H9 (cell line): ENCODE measurements around the gene LBX1. TPM values are rescaled to one million over a fixed set of nuclear protein-coding genes. Genes with fewer than 3 reads are reported as not detected.

ENCODE experiments used
- DNase-seq: peaks from one replicate; pipeline ENCODE4 v3.0.0-alpha.2; 2017
- H2AFZ ChIP-seq: one replicate; pipeline ENCODE4 v1.6.1; 2013; ENCODE audit warnings: mild to moderate bottlenecking, low read length, control low read depth, moderate library complexity
- H2AK5ac ChIP-seq: 2 replicates; pipeline ENCODE4 v1.6.1; 2013; ENCODE audit warnings: low read length, control low read depth, mixed read lengths; ENCODE audit not compliant: insufficient read length
- H2BK120ac ChIP-seq: one replicate; pipeline ENCODE4 v1.6.1; 2013; ENCODE audit warnings: low read depth, mild to moderate bottlenecking, low read length, control low read depth, inconsistent platforms; ENCODE audit not compliant: poor library complexity, severe bottlenecking
- H2BK12ac ChIP-seq: 2 replicates; pipeline ENCODE4 v1.6.1; 2013; ENCODE audit warnings: low read length, control low read depth, mixed read lengths, low read depth; ENCODE audit not compliant: insufficient read length
- H2BK15ac ChIP-seq: 2 replicates; pipeline ENCODE4 v1.6.1; 2013; ENCODE audit warnings: low read depth, low read length, control low read depth
- H2BK20ac ChIP-seq: one replicate; pipeline ENCODE4 v1.6.1; 2013; ENCODE audit warnings: low read depth, mild to moderate bottlenecking, low read length, control low read depth, inconsistent platforms; ENCODE audit not compliant: poor library complexity, severe bottlenecking
- H2BK5ac ChIP-seq: 2 replicates; pipeline ENCODE4 v1.6.1; 2013; ENCODE audit warnings: low read length, control low read depth, mixed read lengths; ENCODE audit not compliant: insufficient read length
- H3K14ac ChIP-seq: 2 replicates; pipeline ENCODE4 v1.6.1; 2013; ENCODE audit warnings: low read length, control low read depth; ENCODE audit not compliant: insufficient read depth
- H3K18ac ChIP-seq: 2 replicates; pipeline ENCODE4 v1.6.1; 2013; ENCODE audit warnings: low read depth, mild to moderate bottlenecking, mixed read lengths, low read length, control low read depth; ENCODE audit not compliant: insufficient read length
- H3K23ac ChIP-seq: 2 replicates; pipeline ENCODE4 v1.6.1; 2013; ENCODE audit warnings: low read length, control low read depth, mixed read lengths, low read depth; ENCODE audit not compliant: insufficient read length
- H3K23me2 ChIP-seq: 2 replicates; pipeline ENCODE4 v1.6.1; 2013; ENCODE audit warnings: low read depth, mild to moderate bottlenecking, mixed read lengths, low read length, control low read depth; ENCODE audit not compliant: insufficient read length, poor library complexity, severe bottlenecking
- H3K27ac ChIP-seq: 2 replicates; pipeline ENCODE4 v1.5.1; 2013; ENCODE audit warnings: low read length, control low read depth, mixed read lengths, low read depth; ENCODE audit not compliant: insufficient read length
- H3K27me3 ChIP-seq: 2 replicates; pipeline ENCODE4 v1.6.1; 2013; ENCODE audit warnings: low read length, control low read depth, inconsistent platforms; ENCODE audit not compliant: insufficient read depth
- H3K4ac ChIP-seq: 2 replicates; pipeline ENCODE4 v1.6.1; 2013; ENCODE audit warnings: low read depth, mild to moderate bottlenecking, control low read depth, inconsistent platforms, low read length, moderate library complexity
- H3K4me1 ChIP-seq: 2 replicates; pipeline ENCODE4 v1.6.1; 2013; ENCODE audit warnings: low read length, control low read depth, inconsistent platforms; ENCODE audit not compliant: insufficient read depth
- H3K4me2 ChIP-seq: 2 replicates; pipeline ENCODE4 v1.6.1; 2013; ENCODE audit warnings: low read length, control low read depth, mixed read lengths; ENCODE audit not compliant: insufficient read length, insufficient read depth
- H3K56ac ChIP-seq: 2 replicates; pipeline ENCODE4 v1.6.1; 2013; ENCODE audit warnings: low read depth, mild to moderate bottlenecking, mixed read lengths, low read length, control low read depth; ENCODE audit not compliant: insufficient read length
- H3K79me1 ChIP-seq: 2 replicates; pipeline ENCODE4 v1.6.1; 2013; ENCODE audit warnings: low read depth, mild to moderate bottlenecking, moderate library complexity, low read length, control low read depth, inconsistent platforms; ENCODE audit not compliant: insufficient read depth, poor library complexity, severe bottlenecking
- H3K79me2 ChIP-seq: 2 replicates; pipeline ENCODE4 v1.6.1; 2013; ENCODE audit warnings: low read length, control low read depth, inconsistent platforms; ENCODE audit not compliant: insufficient read depth
- H3K9ac ChIP-seq: 2 replicates; pipeline ENCODE4 v1.6.1; 2013; ENCODE audit warnings: low read length, control low read depth, mixed read lengths; ENCODE audit not compliant: insufficient read length; ENCODE audit errors: extremely low read depth
- H3K9me3 ChIP-seq: one replicate; pipeline ENCODE4 v1.6.1; 2013; ENCODE audit warnings: low read depth, low read length, inconsistent platforms; ENCODE audit not compliant: control insufficient read depth
- H3T11ph ChIP-seq: one replicate; pipeline ENCODE4 v1.6.1; 2013; ENCODE audit warnings: mild to moderate bottlenecking, low read length, control low read depth, inconsistent platforms
- H4K20me1 ChIP-seq: one replicate; pipeline ENCODE4 v1.6.1; 2013; ENCODE audit not compliant: control insufficient read depth, insufficient read length, insufficient read depth
- H4K5ac ChIP-seq: 2 replicates; pipeline ENCODE4 v1.6.1; 2013; ENCODE audit warnings: low read depth, mild to moderate bottlenecking, mixed read lengths, low read length, control low read depth; ENCODE audit not compliant: insufficient read length
- H4K8ac ChIP-seq: replicated peaks from 2 replicates; pipeline ENCODE4 v1.6.1; 2013; ENCODE audit warnings: low read length, control low read depth, mixed read lengths, low read depth; ENCODE audit not compliant: insufficient read length
- H4K91ac ChIP-seq: 2 replicates; pipeline ENCODE4 v1.6.1; 2013; ENCODE audit warnings: low read depth, mild to moderate bottlenecking, moderate library complexity, mixed read lengths, low read length, control low read depth; ENCODE audit not compliant: insufficient read length
- H3K27ac Mint-ChIP-seq, 3 experiments: 2 replicates in 2 of 3; 3 replicates in 1 of 3; pipeline ENCODE4 v1.8.0; 2020 to 2021; ENCODE audit warnings: mixed read lengths in 3 of 3, mild to moderate bottlenecking in 1 of 3, moderate library complexity in 1 of 3
- H3K27me3 Mint-ChIP-seq: 2 replicates; pipeline ENCODE4 v1.8.0; 2021; ENCODE audit warnings: low read depth, mild to moderate bottlenecking, moderate library complexity, mixed read lengths
- H3K36me3 Mint-ChIP-seq, 3 experiments: 2 replicates in 2 of 3; 3 replicates in 1 of 3; pipeline ENCODE4 v1.8.0; 2020 to 2021; ENCODE audit warnings: low read depth in 3 of 3, mixed read lengths in 3 of 3; ENCODE audit not compliant: insufficient read depth in 1 of 3
- H3K4me1 Mint-ChIP-seq, 2 experiments: 2 replicates each; pipeline ENCODE4 v1.8.0; 2020; ENCODE audit warnings: mixed read lengths in 2 of 2
- H3K4me3 Mint-ChIP-seq, 2 experiments: 2 replicates in 1 of 2; 3 replicates in 1 of 2; pipeline ENCODE4 v1.8.0; 2020 to 2021; ENCODE audit warnings: mild to moderate bottlenecking in 2 of 2, mixed read lengths in 2 of 2, moderate library complexity in 1 of 2
- H3K9me3 Mint-ChIP-seq, 2 experiments: 2 replicates in 1 of 2; 3 replicates in 1 of 2; pipeline ENCODE4 v1.8.0; 2020; ENCODE audit warnings: mild to moderate bottlenecking in 2 of 2, mixed read lengths in 2 of 2, moderate library complexity in 1 of 2
- WGBS: extraction: QIAGEN DNeasy Blood & Tissue Kit; methylation state at CpG from one replicate; pipeline ENCODE4 v1.1.7; 2013; ENCODE audit warnings: missing lambda C conversion rate, low lambda C conversion rate, mixed read lengths; ENCODE audit not compliant: insufficient read length; ENCODE audit errors: extremely low coverage; 5-methylcytosine and 5-hydroxymethylcytosine counted together
- total RNA-seq: library from RNA; stranded (reverse); gene quantifications from 2 replicates; pipeline ENCODE4 v1.2.1, GENCODE V29; 2021
- TF ChIP-seq, protein P1 (sequence below): fragments of 200-600 bp; sonication (generic); conservative IDR thresholded peaks from 3 replicates; pipeline ENCODE4 v1.8.0; 2021; ENCODE audit warnings: antibody characterized with exemption, mild to moderate bottlenecking

Gene LBX1
- total RNA-seq, 1 experiment from 2014 or later: not detected

DNA sequence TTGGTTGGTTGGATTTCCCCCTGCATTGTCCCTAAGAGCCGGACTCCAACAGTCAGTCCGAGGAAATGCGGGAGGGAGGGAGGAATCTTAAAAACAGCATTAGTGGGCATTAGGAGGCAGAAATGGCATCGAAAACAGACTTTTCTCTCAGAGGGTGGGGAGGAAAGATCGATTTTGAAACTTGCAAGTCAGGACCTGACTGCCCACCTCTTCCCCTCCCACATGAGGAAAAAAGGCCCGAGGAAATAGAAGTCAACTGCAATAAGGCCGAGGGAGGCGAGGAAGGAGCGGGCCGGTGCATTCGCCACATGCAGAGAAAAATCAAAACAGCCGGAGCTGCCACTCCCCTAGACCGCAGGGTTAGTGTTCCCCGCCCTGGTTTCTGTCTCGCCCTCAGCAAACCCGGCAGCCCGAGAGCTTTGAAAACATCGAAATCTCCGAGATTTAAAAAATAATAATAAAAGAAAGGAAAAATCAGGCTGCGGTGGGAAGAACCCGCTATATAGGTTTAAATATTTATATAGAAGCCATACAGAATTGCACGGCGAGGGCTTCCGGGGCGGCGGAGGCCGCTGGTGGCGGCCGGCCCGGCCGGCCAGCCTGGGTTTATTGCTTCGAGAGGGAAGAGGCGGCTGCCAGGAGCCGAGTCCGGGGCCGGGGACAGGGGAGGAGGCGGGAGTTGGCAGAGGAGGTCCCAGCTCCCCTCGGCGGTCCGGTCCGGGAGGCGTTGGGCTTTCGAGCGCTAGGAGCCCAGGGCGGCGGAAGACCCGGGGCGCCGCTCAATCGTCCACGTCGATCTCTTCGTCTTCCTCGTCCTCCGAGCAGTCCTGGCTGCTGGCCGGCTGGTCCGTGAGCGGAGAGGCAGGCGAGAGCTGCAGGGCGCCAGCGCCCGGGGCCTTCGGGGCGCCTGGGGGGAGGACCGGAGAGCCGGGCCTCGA lies 2.5 kb downstream of the LBX1 start:
- Histone ChIP-seq H4K91ac (no peak overlapping the region), H3K56ac (no peak overlapping the region), H3K4ac (no peak overlapping the region), H3K18ac (no peak overlapping the region), H3K23ac (no peak overlapping the region), H2BK5ac (no peak overlapping the region), H2AFZ (no peak overlapping the region), H3K23me2 (no peaks in the 10 kb centered on the region), H2AK5ac (no peak overlapping the region), H2BK12ac (no peak overlapping the region), H3K27ac (no peak overlapping the region), H3K9me3 (no peaks in the 10 kb centered on the region), H2BK20ac (no peak overlapping the region), H2BK15ac (no peak overlapping the region), H3K27me3 (peaks cover 97% of the 10 kb centered on the region), H2BK120ac (no peak overlapping the region), H3K4me2 (no peak overlapping the region), H3K79me1 (no peaks in the 10 kb centered on the region), H4K5ac (no peak overlapping the region), H4K8ac (no peak overlapping the region), H3K14ac (no peak overlapping the region), H3K9ac (no peak overlapping the region), H3T11ph (no peak overlapping the region), H3K79me2 (no peaks in the 10 kb centered on the region), H4K20me1 (no peaks in the 10 kb centered on the region), H3K4me1 (no peaks in the 10 kb centered on the region)
- H3K4me3 Mint-ChIP-seq: peak overlapping the region in 1 of 2 experiments; percentile 64; a peak in 2 of 5 replicates
- peaks cover 0 to 2% (median 0%) of the 10 kb centered on the region in 3 experiments; a peak in 2 of 7 replicates for H3K36me3 Mint-ChIP-seq
- DNase-seq: no peak
- no CpG with 5 or more reads among the region's 67 CpGs for WGBS
- peaks cover 16 to 36% of the 10 kb centered on the region in 2 experiments for H3K4me1 Mint-ChIP-seq
- H3K27ac Mint-ChIP-seq: no peak overlapping the region
- H3K27me3 Mint-ChIP-seq: peaks cover 97% of the 10 kb centered on the region
- H3K9me3 Mint-ChIP-seq: peaks cover 9 to 10% of the 10 kb centered on the region in 2 experiments
- TF ChIP-seq, protein P1, sequence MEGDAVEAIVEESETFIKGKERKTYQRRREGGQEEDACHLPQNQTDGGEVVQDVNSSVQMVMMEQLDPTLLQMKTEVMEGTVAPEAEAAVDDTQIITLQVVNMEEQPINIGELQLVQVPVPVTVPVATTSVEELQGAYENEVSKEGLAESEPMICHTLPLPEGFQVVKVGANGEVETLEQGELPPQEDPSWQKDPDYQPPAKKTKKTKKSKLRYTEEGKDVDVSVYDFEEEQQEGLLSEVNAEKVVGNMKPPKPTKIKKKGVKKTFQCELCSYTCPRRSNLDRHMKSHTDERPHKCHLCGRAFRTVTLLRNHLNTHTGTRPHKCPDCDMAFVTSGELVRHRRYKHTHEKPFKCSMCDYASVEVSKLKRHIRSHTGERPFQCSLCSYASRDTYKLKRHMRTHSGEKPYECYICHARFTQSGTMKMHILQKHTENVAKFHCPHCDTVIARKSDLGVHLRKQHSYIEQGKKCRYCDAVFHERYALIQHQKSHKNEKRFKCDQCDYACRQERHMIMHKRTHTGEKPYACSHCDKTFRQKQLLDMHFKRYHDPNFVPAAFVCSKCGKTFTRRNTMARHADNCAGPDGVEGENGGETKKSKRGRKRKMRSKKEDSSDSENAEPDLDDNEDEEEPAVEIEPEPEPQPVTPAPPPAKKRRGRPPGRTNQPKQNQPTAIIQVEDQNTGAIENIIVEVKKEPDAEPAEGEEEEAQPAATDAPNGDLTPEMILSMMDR: no peak
